COR-L47 (cell line): ENCODE results near the gene EHBP1.
"Not testable (repeated sequence)": the region's sequence is repeated elsewhere in the genome, so short reads cannot be mapped to it uniquely, and the experiment has no call there.

Experiments used
- DNase-seq: peaks from one replicate; lab custom pipeline; 2025; lab: John Stamatoyannopoulos, UW

The EHBP1 gene

GRCh38 chr2:63019686-63020085, 314.2 kb downstream of the EHBP1 start:
- DNase-seq = not testable (repeated sequence)

GRCh38 chr2:63023444-63023843, 317.9 kb downstream of the EHBP1 start:
- peak; percentile 35 for DNase-seq

- DNase-seq = no peak
Observed at GRCh38 chr2:63027220-63027619, 321.7 kb downstream of the EHBP1 start.

- no peak for DNase-seq
Observed at GRCh38 chr2:63029058-63029457, 323.5 kb downstream of the EHBP1 start.

GRCh38 chr2:63034526-63034925, 329.0 kb downstream of the EHBP1 start:
- no peak for DNase-seq

- no peak for DNase-seq
Observed at GRCh38 chr2:63035169-63035568, 329.7 kb downstream of the EHBP1 start.

GRCh38 chr2:63035660-63036059, 330.1 kb downstream of the EHBP1 start:
- DNase-seq = no peak

GRCh38 chr2:63038034-63038433, 332.5 kb downstream of the EHBP1 start:
- no peak for DNase-seq

- DNase-seq = no peak
Observed at GRCh38 chr2:63040586-63040985, 335.1 kb downstream of the EHBP1 start.

GRCh38 chr2:63041592-63041991, 336.1 kb downstream of the EHBP1 start:
- no peak for DNase-seq

GRCh38 chr2:63044362-63045327, 339.1 kb downstream of the EHBP1 start:
- DNase-seq = no peak

GRCh38 chr2:63046552-63046951, 341.0 kb downstream of the EHBP1 start:
- DNase-seq = no peak

- DNase-seq = no peak
Observed at GRCh38 chr2:63046961-63047320, 341.4 kb downstream of the EHBP1 start.

GRCh38 chr2:63047321-63048279, 342.1 kb downstream of the EHBP1 start:
- peak; percentile 6 for DNase-seq

GRCh38 chr2:63048367-63049171, 343.1 kb downstream of the EHBP1 start:
- DNase-seq = no peak

- no peak for DNase-seq
Observed at GRCh38 chr2:63049211-63049969, 343.9 kb downstream of the EHBP1 start.

GRCh38 chr2:63049970-63050333, 344.4 kb downstream of the EHBP1 start:
- peak; percentile 69 for DNase-seq

GRCh38 chr2:63050334-63051041, 345.0 kb downstream of the EHBP1 start, which contains the start of gene OTX1:
OTX1 (plus strand) TSS chr2:63050830; CDS start chr2:63052991, 2,161 bp downstream.
- DNase-seq = peak; percentile 76

GRCh38 chr2:63051042-63051794, 345.7 kb downstream of the EHBP1 start:
- DNase-seq = no peak
